ENCODE data around the gene ARID3B. TPM values are rescaled to one million over a fixed set of nuclear protein-coding genes. Genes with fewer than 3 reads are reported as not detected.

ARID3B gene
- total RNA-seq, 2 experiments from 2014 or later, result 25.0 to 27.9 TPM

DNA sequence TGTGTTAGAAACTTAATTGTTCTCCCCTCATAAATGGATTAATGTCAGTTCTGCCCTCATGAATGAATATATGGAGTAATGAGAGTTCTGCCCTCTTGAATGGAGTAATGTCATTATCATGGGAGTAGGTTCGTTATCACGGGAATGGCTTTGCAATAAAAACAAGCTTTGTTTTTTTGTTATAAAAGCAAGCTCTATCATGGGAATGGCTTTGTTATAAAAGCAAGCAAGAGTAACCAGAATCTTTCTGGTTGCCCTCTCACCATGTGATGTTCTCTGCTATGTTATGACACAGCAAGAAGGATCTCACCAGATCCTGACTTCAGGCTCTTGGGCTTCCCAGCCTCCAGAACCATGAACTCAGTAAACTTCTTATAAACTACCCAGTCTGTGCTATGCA is 41.7 kb upstream of the ARID3B start:
- POLR2A ChIA-PET, result no interaction called here
- no peak overlapping the region for H3K27ac Mint-ChIP-seq

GRCh38 chr15:74500401-74500800 is 40.6 kb upstream of the ARID3B start:
- H3K36me3 ChIP-seq (ENCODE audit: insufficient read depth, low read length), result no peaks in the 10 kb centered on the region
- no peaks in the 10 kb centered on the region for H3K4me1 ChIP-seq (ENCODE audit: insufficient read depth, low read length)
- H3K9me3 Mint-ChIP-seq, result no peaks in the 10 kb centered on the region
- H3K27ac ChIP-seq (ENCODE audit: low read depth in 1 of 2, low read length in 2 of 2), result no peak overlapping the region
- ATAC-seq (ENCODE audit: poor library complexity), result no peak
- no peaks in the 10 kb centered on the region for H3K9me3 ChIP-seq (ENCODE audit: control insufficient read depth in 1 of 2, insufficient read depth in 1 of 2, low read length in 2 of 2)
- intact Hi-C loops (cut with DNase I, micrococcal nuclease), result no loop called here
- TF ChIP-seq, protein P1, sequence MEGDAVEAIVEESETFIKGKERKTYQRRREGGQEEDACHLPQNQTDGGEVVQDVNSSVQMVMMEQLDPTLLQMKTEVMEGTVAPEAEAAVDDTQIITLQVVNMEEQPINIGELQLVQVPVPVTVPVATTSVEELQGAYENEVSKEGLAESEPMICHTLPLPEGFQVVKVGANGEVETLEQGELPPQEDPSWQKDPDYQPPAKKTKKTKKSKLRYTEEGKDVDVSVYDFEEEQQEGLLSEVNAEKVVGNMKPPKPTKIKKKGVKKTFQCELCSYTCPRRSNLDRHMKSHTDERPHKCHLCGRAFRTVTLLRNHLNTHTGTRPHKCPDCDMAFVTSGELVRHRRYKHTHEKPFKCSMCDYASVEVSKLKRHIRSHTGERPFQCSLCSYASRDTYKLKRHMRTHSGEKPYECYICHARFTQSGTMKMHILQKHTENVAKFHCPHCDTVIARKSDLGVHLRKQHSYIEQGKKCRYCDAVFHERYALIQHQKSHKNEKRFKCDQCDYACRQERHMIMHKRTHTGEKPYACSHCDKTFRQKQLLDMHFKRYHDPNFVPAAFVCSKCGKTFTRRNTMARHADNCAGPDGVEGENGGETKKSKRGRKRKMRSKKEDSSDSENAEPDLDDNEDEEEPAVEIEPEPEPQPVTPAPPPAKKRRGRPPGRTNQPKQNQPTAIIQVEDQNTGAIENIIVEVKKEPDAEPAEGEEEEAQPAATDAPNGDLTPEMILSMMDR (IDR thresholded peaks at IDR 0.05), result no peak
- no peak overlapping the region for H3K4me3 Mint-ChIP-seq
- ChIA-PET CTCF (no interaction called here), POLR2A (no interaction called here)
- H3K4me1 Mint-ChIP-seq (ENCODE audit: low read depth), result no peaks in the 10 kb centered on the region
- no peak overlapping the region for H3K4me3 ChIP-seq (ENCODE audit: low read length)
- no peak for DNase-seq
- H3K27ac Mint-ChIP-seq, result no peak overlapping the region
- H3K36me3 Mint-ChIP-seq (ENCODE audit: low read depth), result peaks cover 24% of the 10 kb centered on the region
- no peaks in the 10 kb centered on the region for H3K27me3 Mint-ChIP-seq
- H3K27me3 ChIP-seq (ENCODE audit: control insufficient read depth in 1 of 2, insufficient read depth in 2 of 2, low read length in 2 of 2), result no peaks in the 10 kb centered on the region

More for the DNA sequence above, 41.7 kb upstream of the ARID3B start:
- Mint-ChIP-seq H3K4me3 (no peak overlapping the region), H3K36me3 (ENCODE audit: low read depth) (peaks cover 24% of the 10 kb centered on the region), H3K9me3 (no peaks in the 10 kb centered on the region), H3K27me3 (no peaks in the 10 kb centered on the region), H3K4me1 (ENCODE audit: low read depth) (no peaks in the 10 kb centered on the region)
- no peak overlapping the region for H3K4me3 ChIP-seq (ENCODE audit: low read length)
- intact Hi-C loops (cut with DNase I, micrococcal nuclease), result no loop called here
- no peaks in the 10 kb centered on the region for H3K36me3 ChIP-seq (ENCODE audit: insufficient read depth, low read length)
- TF ChIP-seq, protein P1 (IDR thresholded peaks at IDR 0.05), result no peak
- no peaks in the 10 kb centered on the region for H3K9me3 ChIP-seq (ENCODE audit: control insufficient read depth in 1 of 2, insufficient read depth in 1 of 2, low read length in 2 of 2)
- CTCF ChIA-PET, result interaction anchor here (2.3 kb wide), 1 partner anchor 10 kb away, joined by 6 read pairs; no protein-coding TSS in a partner anchor
- ATAC-seq (ENCODE audit: poor library complexity), result no peak
- H3K27ac ChIP-seq (ENCODE audit: low read depth in 1 of 2, low read length in 2 of 2), result no peak overlapping the region
- H3K4me1 ChIP-seq (ENCODE audit: insufficient read depth, low read length), result no peaks in the 10 kb centered on the region
- H3K27me3 ChIP-seq (ENCODE audit: control insufficient read depth in 1 of 2, insufficient read depth in 2 of 2, low read length in 2 of 2), result no peaks in the 10 kb centered on the region
- DNase-seq, result no peak

- H3K4me3 Mint-ChIP-seq, result no peak overlapping the region
- no peak overlapping the region for H3K4me3 ChIP-seq (ENCODE audit: low read length)
- no peak overlapping the region for H3K27ac Mint-ChIP-seq
- TF ChIP-seq, protein P1 (IDR thresholded peaks at IDR 0.05), result no peak
- POLR2A ChIA-PET, result no interaction called here
- CTCF ChIA-PET, result no interaction called here
- H3K27me3 ChIP-seq (ENCODE audit: control insufficient read depth in 1 of 2, insufficient read depth in 2 of 2, low read length in 2 of 2), result no peaks in the 10 kb centered on the region
- no peak for ATAC-seq (ENCODE audit: poor library complexity)
- no peaks in the 10 kb centered on the region for H3K4me1 Mint-ChIP-seq (ENCODE audit: low read depth)
- H3K4me1 ChIP-seq (ENCODE audit: insufficient read depth, low read length), result no peaks in the 10 kb centered on the region
- no peaks in the 10 kb centered on the region for H3K9me3 ChIP-seq (ENCODE audit: control insufficient read depth in 1 of 2, insufficient read depth in 1 of 2, low read length in 2 of 2)
- H3K36me3 ChIP-seq (ENCODE audit: insufficient read depth, low read length), result no peaks in the 10 kb centered on the region
- H3K36me3 Mint-ChIP-seq (ENCODE audit: low read depth), result peaks cover 26% of the 10 kb centered on the region
- H3K27ac ChIP-seq (ENCODE audit: low read depth in 1 of 2, low read length in 2 of 2), result no peak overlapping the region
- DNase-seq, result peak in 1 of 14 experiments; percentile 4
- H3K9me3 Mint-ChIP-seq, result no peaks in the 10 kb centered on the region
- intact Hi-C loops (cut with DNase I, micrococcal nuclease), result no loop called here
- H3K27me3 Mint-ChIP-seq, result no peaks in the 10 kb centered on the region
These were observed 38.7 kb upstream of the ARID3B start for GRCh38 chr15:74502301-74502700.
